ENCODE results near the gene ATP6V1C2.

GRCh38 chr2:10753876-10754275 lies 32.4 kb downstream of the ATP6V1C2 start:
- TF ChIP-seq CTCF (IDR thresholded peaks at IDR 0.05; ENCODE audit: low read depth, low read length, poor library complexity, severe bottlenecking) (no peak), EZH2phosphoT487 (IDR thresholded peaks at IDR 0.05; ENCODE audit: borderline replicate concordance, low read length) (no peak)

Data from DOHH2 (cell line).